H1 (cell line): ENCODE measurements around the gene INPP5A. TPM values are rescaled to one million over a fixed set of nuclear protein-coding genes. Genes with fewer than 3 reads are reported as not detected.

ENCODE experiments used
- ATF2 ChIP-seq: IDR thresholded peaks from 2 replicates; pipeline ENCODE4 v1.6.1; 2012; ENCODE audit warnings: low read length, inconsistent platforms
- BCL11A ChIP-seq, 2 experiments: IDR thresholded peaks; one replicate each; pipeline ENCODE4 v1.6.1; 2011; ENCODE audit warnings: low read depth in 2 of 2, low read length in 2 of 2, mild to moderate bottlenecking in 2 of 2
- RAD21 ChIP-seq, 2 experiments: IDR thresholded peaks in 1 of 2; conservative IDR thresholded peaks in 1 of 2; 2 replicates each; pipeline ENCODE4 v1.6.1; 2011; ENCODE audit warnings: low read depth in 2 of 2, low read length in 2 of 2, improper control_type of control experiment in 1 of 2, inconsistent platforms in 1 of 2, mild to moderate bottlenecking in 1 of 2, moderate library complexity in 1 of 2
- SP2 ChIP-seq: IDR thresholded peaks from 2 replicates; pipeline ENCODE4 v1.6.1; 2012; ENCODE audit warnings: mild to moderate bottlenecking, low read length, inconsistent platforms
- SRF ChIP-seq: IDR thresholded peaks from 2 replicates; pipeline ENCODE4 v1.6.1; 2011; ENCODE audit warnings: mild to moderate bottlenecking, low read depth, low read length, moderate library complexity
- polyA plus RNA-seq, 7 experiments: library from polyadenylated mRNA; depleted of rRNA in 3 of 7; stranded (reverse) in 5 of 7; unstranded in 2 of 7; fragments of >200 nt in 5 of 7; fragments of 200-250 nt in 2 of 7; gene quantifications; 1 replicate in 5 of 7; 2 replicates in 1 of 7; 4 replicates in 1 of 7; pipeline versions ENCODE4 v1.2.1 to v1.2.3, GENCODE V29; 2011 to 2013; ENCODE audit warnings: missing spikeins in 2 of 7, mixed read lengths in 2 of 7
- total RNA-seq: library from RNA; stranded (reverse); fragmentation: NEBNext Ultra II Directional; extraction: Animal tissue kit (Norgen Biotek cat#: 25700); gene quantifications from 2 replicates; pipeline ENCODE4 v1.2.1, GENCODE V29; 2021

The INPP5A gene
- total and polyA plus RNA-seq, 2 of the 8 experiments (the other 6 are each of a cell fraction or from before 2014, with no cell fraction given), result 19.7 to 27.5 TPM

- TF ChIP-seq RAD21 (IDR thresholded peaks at IDR 0.05 in 1 of 2, conservative IDR thresholded peaks at IDR 0.05 in 1 of 2; ENCODE audit: low read depth in 2 of 2, low read length in 2 of 2) (no peak), SRF (no peak), SP2 (no peak), ATF2 (no peak), BCL11A (IDR thresholded peaks at IDR 0.05; ENCODE audit: low read depth in 2 of 2, low read length in 2 of 2) (no peak)
These were observed 126.8 kb downstream of the INPP5A start (continued) for GRCh38 chr10:132664407-132664806.
